ENCODE measurements around the gene PCED1B.

The PCED1B gene

DNA sequence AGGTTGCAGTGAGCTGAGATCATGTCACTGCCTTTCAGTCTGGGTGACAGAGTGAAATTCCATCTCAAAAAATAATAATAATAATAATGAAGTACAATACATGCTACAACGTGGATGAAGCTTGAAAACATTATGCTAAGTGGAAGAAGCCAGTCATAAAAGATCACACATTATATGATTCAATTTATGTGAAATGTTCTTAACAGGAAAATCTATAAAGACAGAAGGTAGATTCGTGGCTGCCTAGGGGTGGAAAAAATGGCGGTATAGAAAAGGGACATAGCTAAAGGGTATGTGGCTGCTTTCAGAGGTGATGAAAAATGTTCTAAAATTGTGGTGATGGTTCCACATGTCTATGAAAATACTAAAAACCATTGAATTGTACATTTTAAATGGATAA is 41.3 kb downstream of the PCED1B start:
- DNase-seq (ENCODE audit: low read depth in 2 of 2) = no peak

DNA sequence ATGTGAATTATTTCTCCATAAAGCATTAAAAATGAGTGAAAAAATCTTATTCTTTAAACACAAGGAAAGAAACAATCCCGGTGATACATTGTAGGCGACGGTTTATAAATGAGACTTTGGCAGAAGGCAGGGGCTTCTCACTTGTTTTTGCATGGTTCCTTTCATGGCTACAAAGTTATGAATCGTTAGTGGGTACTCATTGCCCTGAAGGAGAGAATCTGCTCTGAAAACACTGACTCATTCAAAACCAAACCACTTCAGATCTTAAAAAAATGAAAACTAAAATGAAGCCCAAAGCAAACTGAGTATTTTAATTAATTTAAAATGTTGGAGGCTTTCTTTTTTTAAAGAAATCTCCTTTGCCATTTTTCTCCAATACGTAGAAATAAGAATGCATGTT is 41.7 kb downstream of the PCED1B start:
- no peak for DNase-seq (ENCODE audit: low read depth in 2 of 2)

DNA sequence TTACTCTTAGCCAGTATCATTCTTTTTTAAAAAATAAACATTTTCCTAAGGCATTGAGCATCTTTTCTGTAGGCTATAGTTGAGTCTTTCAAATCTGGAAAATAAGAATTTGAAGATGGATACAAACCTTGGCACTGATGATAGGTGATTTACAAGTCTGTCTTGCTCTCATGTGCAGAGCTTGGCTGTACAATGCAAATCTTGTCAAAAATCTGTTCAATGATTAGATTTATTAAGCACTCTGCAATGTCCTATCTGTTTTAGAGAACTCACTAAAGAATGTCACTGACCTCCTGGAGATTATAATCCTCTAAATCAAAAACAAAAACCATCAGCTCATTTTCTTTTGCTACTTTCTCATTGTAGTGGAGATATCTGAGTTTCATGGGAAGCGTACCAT is 43.2 kb downstream of the PCED1B start:
- no peak for DNase-seq (ENCODE audit: low read depth in 2 of 2)

DNA sequence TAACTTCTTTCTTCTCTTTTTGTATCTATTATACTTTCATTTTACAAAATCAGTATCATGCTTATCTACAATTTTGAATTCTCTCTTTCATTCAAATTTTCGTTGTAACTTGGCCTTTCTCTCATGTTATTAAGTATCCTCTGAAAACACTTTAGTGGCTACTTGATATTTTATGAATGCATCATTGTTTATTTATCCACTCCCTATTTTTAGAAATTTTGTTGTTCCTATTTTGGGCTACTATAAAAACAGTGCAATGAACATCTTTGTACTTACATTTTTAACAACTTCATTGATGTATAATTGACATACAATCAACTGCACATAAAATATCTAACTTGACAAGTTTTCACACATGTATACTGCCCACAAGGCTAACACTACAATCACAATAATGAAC is 44.3 kb downstream of the PCED1B start:
- no peak for DNase-seq (ENCODE audit: low read depth in 2 of 2)

DNA sequence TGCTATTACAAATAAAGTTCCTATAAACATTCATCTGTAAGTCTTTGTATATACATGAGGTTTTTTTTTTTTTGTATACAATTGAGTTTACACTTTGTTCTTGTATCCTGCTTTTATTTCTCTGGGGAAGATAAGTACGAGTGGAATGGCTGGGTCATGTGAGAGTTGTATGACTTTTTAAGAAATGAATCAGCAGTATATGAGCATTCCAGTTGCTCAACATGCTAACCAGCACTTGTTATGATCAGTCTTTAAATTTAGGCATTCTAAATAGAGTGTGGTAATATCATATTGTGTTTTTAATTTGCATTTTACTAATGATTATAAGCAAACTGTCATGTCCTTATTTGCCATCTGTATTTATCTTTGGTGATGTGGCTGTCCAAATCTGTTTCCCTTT is 45.0 kb downstream of the PCED1B start:
- no peak for DNase-seq (ENCODE audit: low read depth in 2 of 2)

DNA sequence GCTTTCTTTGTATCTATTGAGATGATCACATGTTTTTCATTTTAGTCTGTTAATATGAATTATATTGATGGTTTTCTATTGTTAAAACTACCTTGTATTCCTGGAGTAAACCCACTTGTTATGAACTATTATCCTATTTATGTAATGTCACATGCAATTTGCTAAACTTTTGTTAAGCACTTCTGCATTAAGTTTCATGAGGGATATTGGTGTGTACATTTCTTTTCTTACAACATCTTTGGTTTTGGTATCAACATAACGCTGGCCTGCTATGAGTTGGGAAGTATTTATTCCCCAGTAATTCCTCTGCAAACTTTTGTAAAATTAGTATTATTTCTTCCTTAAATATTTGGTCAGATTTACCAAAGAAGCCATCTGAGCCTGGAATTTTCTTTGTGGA is 46.8 kb downstream of the PCED1B start:
- no peak for DNase-seq (ENCODE audit: low read depth in 2 of 2)

DNA sequence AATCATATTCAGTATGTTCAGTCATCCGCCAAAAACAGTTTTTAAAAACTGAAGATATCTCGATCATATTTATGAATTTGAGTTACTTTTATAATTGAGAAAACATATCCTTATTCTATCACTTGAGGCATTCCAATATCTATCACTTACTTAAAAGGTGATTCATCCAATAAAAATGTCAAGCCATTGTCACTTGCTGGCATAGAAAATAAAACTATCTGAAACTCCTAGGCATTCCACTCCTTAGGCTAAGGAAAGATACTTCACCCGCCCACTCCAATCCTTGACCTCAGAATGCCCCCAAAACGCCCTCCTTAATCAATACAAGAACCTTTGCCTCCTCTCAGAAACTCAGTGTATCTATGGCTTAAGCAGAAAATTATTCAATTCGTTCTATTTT is 51.6 kb downstream of the PCED1B start:
- DNase-seq (ENCODE audit: low read depth in 2 of 2) = no peak

DNA sequence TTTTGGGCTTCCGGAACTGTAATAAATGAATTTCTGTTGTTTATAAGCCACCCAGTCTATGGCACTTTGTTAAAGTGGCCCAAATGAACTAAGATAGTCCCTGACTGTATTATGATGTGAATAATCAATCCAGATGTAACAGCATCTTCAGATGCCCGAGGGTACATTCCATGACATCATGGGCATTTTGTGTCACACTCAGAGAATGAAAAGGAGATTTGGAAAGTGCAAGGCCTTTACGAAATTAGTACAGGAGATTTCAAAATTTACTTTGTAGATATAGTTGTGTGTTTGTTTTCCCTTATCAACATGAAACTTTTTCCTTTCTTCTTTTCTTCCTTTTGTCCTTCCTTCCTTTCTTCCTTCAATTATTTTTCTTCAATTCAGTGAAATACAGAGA is 54.6 kb downstream of the PCED1B start:
- no peak for DNase-seq (ENCODE audit: low read depth in 2 of 2)

DNA sequence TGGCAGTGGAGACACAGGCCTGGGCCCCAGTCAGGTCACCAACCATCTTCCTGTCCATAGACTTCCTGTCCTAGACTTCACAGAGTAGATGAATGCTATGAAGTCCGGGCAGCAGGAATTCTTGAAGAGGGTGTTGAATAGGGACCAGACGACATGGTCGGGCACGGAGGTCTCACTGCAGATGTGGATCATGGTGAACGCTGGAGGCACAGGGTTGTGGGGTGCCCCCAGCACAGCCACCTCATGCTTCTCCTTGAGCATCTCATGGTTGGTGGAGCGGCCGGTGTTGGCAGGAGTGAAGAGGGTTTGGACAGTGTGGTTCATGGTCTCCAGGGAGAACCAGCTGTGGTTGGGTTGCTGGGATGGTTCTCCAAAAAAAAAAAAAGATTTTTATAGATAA is 56.2 kb downstream of the PCED1B start:
- no peak for DNase-seq (ENCODE audit: low read depth in 2 of 2)

DNA sequence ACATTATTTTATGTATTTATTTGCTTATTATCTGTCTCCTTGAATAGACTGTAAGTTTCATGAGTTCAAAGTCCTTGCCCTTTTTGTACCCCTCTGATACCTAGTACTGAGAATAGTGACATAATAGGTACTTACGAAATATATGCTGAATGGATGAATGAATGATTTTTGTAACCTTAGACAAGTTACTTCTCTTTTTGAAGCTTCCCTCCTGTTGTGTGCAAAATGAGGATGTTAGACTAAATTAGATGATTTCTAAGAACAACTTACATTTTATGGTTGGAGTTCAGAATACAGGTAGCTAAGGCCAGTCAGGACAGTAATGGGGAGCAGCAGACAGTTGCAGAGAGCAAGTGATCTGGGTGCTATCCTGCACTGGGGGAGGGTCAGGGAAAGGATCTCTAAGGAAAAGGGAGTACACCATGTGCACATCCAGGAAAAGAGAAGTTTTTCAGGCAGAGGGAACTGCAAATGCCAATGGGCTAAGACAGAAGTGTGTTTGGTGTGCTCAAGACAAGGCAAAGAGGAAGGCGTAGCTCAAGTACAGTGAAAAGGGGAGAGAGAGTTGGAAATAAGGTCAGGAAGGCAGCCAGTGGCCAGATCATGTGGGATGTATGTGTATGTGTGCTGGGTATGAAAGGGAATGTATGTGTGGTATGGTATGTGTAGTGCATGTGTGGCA is 59.7 kb downstream of the PCED1B start:
- DNase-seq (ENCODE audit: low read depth in 2 of 2) = no peak

DNA sequence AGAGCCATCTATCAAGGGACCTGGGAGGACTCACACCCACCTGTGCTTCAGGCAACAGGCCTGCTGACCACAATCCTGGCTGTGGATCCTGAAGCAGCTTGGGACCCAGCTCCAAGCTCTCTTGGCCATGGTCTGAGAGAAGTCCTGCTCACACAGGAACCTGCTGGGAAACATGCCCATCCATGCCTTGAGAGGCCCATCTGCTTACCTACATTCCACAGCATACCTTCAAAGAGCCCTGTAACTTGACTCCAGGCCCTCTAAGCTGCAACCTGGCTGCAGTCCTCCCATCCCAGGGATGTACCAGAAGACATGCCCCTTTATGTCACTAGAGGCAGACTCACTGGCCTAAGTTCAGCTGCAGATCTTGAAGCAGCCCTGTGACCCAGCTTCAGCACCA is 62.0 kb downstream of the PCED1B start:
- DNase-seq (ENCODE audit: low read depth in 2 of 2) = no peak

DNA sequence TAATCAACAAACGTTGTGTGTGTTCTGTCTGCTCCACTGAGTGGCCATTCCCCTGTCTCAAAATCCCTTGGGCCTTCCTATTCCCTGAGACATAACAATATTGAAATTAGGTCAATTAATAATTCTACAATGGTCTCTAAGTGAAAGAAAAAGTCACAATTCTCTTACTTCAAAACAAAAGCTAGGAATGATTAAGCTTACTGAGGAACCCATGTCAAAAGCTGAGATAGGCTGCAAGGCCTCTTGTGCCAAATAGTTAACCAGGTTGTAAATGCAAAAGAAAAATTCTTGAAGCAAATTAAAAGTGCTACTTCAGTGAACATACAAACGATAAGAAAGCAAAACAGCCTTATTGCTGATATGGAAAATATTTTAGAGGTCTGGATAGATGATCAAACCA is 65.3 kb downstream of the PCED1B start:
- DNase-seq (ENCODE audit: low read depth in 2 of 2) = no peak

DNA sequence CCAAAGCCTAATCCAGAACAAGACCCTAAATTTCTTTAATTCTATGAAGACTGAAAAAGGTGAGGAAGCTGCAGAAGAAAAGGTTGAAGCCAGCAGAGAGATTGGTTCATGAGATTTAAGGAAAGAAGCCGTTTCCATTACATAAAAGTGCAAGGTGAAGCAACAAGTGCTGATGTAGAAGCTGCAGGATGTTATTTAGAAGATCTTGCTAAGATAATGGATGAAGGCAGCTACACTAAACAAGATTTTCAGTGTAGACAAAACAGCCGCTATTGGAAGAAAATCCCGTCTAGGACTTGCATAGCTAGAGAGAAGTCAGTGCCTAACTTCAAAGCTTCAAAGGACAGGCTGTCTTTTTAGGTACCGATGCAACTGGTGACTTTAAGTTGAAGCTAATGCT is 65.8 kb downstream of the PCED1B start:
- DNase-seq (ENCODE audit: low read depth in 2 of 2) = no peak

DNA sequence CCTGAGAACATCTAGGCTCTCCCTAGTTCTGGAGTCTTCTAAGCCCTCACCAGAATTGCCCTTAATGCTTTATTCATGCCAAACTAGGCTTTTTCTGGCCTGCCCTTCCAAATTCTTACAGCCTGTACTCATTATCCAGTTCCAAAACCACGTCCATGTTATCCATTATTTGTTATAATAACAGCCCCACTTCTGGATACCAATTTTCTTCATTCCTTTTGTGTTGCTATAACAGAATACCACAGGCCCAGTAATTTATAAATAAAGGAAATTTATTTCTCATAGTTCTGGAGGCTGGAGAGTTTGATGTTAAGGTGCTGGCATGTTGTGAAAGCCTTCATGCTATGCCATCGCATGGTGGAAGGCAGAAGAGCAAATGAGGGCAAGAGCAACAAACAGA is 68.3 kb downstream of the PCED1B start:
- no peak for DNase-seq (ENCODE audit: low read depth in 2 of 2)

DNA sequence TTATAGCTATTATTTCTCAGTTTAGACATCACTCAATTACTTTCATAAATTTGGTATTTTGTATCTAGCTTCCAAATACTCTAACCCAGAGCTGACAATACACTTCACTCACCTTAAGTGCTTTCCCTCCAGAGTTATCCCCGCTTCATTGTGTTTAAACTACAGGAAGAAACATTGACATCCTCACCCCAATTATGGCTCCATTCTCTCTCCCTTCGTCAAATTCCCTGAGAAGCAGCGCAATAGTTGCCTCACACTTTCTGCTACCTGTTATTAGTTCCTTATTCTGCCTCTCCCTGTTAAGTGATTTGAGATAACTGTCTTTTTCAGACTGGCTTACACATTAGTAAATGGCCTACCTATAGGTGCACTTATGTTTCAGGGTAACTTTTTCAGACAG is 69.7 kb downstream of the PCED1B start:
- no peak for DNase-seq (ENCODE audit: low read depth in 2 of 2)

DNA sequence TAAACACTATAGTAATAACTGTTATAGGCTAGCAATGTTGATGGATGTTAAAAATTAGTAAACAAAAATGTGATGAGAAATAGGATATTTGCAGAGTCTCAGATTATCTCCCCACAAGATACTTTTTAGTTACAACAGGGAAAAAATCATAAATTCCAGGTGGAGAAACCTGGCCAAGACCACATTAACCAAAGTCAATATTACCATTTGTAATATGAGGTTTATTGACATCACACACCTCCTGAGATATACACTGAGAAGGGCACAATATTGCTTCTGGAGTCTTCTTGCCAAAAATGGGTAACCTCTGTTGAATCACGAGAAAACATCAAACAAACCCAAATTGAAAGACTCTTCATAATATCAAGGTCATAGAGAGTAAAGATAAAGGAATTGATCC is 72.7 kb downstream of the PCED1B start:
- no peak for DNase-seq (ENCODE audit: low read depth in 2 of 2)

DNA sequence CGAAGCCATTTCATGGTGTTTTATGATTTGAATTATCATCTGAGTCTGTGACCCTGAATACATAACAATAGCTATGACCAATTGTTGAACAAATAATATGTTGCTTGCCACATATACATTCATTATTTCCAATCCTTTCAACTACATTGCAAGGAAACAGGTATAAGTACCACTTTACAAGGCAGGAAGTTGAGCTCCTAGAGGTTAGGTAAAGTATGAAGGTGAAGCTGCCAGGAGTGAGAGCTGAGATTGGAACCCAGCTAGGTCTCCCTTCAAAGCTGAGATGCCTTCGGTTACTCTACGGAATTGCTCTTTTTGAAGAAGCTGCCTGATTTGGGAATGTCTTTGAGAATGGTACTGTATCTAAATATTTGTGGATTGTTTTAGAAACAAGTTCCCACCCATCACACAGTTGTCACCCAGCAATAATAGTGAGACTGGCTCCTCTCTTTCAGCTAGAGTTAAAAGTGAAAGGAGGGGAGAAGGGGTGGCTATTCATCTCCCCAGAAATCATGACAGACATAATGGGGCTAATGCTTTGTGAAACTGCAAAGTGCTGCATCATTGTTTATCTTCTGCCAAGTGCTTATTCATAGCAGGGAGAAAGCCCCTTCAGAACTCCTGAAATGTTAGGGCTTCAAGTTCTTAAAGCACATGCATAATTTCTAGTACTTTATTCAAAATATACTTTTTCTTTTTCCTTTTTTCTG is 76.2 kb downstream of the PCED1B start:
- DNase-seq (ENCODE audit: low read depth in 2 of 2) = no peak

DNA sequence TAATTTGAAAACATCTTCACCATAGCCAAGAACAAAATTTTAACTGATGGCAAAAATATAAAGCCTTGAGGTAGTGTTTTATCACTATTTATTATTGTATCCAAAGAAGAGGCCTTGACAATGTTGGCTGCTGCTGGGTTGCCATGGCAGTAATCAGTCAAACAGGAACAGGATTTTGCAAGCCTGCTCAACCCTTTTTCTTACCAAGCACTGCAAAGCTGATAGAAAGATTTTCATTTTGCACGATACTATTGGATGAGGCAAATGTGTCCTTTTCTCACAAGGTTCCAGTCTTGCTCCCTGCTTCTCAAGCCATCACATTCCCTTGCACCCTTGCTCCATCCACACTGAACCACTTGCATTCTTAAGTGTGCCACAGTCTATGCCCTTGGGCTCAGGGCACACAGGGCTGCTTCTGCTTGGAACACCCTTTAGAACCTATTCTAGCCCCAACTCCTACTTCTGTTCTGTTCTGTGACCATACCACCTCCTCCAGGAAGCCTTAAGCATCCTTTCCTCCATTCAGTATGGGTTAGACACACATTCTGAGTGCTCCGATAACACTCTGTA is 76.8 kb downstream of the PCED1B start:
- DNase-seq (ENCODE audit: low read depth in 2 of 2) = no peak

DNA sequence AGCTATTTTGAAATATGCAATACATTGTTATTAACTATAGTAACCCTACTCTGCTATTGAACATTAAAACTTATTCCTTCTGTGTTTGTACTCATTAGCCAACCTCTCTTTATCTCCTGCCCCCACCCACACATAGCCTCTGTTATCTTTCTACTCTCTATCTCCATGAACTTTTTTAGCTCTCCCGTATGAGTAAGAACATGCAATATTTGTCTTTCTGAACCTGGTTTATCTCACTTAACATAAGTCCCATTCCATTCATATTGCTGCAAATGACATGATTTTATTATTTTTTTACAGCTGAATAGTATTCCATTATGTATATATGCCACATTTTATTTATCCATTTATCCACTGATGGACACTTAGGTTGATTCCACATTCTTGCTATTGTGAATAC is 79.4 kb downstream of the PCED1B start:
- no peak for DNase-seq (ENCODE audit: low read depth in 2 of 2)

DNA sequence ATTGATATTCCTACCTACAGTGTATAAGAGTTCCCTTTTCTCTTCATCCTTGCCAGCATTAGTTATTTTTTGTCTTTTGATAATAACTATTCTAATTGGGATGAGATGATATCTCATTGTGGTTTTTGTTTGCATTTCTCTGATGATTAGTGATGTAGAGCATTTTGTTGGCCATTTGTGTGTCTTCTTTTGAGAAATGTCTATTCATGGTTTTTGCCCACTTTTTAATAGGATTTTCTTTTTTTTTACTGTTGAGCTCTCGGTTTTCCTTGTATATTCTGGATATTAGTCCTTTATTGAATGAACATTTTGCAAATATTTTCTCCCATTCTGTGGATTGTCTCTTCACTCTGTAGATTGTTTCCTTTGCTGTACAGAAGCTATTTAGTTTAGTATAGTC is 79.9 kb downstream of the PCED1B start:
- DNase-seq (ENCODE audit: low read depth in 2 of 2) = no peak

DNA sequence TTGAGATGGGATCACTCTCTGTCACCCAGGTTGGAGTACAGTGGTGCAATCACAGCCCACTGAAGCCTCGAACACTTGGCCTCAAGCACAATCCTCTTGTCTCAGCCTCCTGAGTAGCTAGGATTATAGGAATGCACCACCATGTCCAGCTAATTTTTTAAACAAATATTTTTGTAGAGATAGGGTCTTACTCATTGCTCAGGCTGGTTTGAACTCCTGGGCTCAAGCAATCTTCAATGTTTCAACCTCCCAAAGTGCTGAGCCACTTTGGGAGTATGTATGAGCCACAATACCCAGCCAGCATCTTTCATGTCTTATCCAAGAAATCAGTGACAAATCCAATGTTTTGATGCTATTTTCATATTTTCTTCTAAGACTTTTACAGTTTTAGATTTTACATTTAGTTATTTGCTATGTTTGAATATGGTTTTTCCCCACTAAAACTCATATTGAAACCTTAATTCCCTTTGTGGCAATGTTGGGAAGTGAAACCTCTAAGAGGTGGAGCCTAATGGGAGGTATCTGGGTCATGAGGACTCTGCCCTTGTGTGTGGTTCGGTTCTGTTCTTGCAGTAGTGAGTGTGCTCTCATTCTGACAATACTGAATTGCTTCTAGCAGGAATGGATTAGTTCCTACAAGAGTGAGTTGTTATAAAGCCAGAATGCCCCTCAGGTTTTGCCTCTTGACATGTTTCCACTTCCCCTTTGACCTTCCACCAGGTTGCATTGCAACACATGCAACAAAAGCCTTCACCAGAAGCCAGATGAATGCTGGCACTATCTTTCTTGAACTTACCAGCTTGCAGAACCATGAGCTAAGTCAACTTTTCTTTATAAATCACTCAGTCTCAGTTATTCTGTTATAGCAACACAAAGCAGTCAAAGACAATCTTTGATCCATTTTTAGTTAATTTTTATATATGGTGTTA is 81.2 kb downstream of the PCED1B start:
- DNase-seq (ENCODE audit: low read depth in 2 of 2) = no peak

DNA sequence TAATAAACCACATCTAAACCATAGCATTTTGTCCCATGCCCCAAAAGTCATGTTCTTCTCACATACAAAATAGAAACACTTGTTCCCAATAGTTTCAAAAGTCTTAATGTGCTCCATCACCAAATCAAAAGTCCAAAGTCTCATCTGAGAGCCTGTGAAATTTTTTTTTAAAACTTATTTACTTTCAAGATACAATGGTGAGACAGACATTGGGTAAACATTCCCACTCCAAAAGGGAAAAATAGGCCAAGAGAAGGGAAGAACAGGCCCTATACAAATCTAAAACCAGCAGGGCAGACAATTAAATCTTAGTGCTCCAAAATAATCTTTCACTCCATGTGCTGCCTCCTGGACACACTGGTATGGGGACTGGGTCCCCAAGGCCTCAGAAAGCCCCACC is 84.7 kb downstream of the PCED1B start:
- no peak for DNase-seq (ENCODE audit: low read depth in 2 of 2)

Data from stimulated activated CD4-positive, alpha-beta T cell treated with anti-CD3 and anti-CD28 coated beads, Interleukin-4, amount 100 ng/mL, for 48 hours (primary cell).